ENCODE results near the gene LRRTM2.

GRCh38 chr5:138843316-138844124, 31.6 kb downstream of the LRRTM2 start:
- TF ChIP-seq, protein P1, sequence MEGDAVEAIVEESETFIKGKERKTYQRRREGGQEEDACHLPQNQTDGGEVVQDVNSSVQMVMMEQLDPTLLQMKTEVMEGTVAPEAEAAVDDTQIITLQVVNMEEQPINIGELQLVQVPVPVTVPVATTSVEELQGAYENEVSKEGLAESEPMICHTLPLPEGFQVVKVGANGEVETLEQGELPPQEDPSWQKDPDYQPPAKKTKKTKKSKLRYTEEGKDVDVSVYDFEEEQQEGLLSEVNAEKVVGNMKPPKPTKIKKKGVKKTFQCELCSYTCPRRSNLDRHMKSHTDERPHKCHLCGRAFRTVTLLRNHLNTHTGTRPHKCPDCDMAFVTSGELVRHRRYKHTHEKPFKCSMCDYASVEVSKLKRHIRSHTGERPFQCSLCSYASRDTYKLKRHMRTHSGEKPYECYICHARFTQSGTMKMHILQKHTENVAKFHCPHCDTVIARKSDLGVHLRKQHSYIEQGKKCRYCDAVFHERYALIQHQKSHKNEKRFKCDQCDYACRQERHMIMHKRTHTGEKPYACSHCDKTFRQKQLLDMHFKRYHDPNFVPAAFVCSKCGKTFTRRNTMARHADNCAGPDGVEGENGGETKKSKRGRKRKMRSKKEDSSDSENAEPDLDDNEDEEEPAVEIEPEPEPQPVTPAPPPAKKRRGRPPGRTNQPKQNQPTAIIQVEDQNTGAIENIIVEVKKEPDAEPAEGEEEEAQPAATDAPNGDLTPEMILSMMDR (IDR thresholded peaks at IDR 0.05; ENCODE audit: borderline replicate concordance, extremely low read depth, low read length, poor library complexity, severe bottlenecking), result no peak
- no peak for TF ChIP-seq EZH2 (IDR thresholded peaks at IDR 0.05; ENCODE audit: borderline replicate concordance, low read depth, low read length, severe bottlenecking)
